AG04449 (cell line): ENCODE measurements around the gene MAPKBP1.

Experiments used
- CTCF ChIA-PET: fragments of 350-600 bp; formaldehyde crosslinking; extraction: SDS; loops from one replicate; lab custom pipeline; 2021; ENCODE audit warnings: antibody characterized with exemption; lab: Yijun Ruan, JAX
- POLR2A ChIA-PET: fragments of 400-600, 350-600 bp; formaldehyde crosslinking; extraction: SDS; loops from one replicate; lab custom pipeline; 2020; ENCODE audit warnings: antibody characterized with exemption, inconsistent platforms; lab: Yijun Ruan, JAX
- DNase-seq: peaks from one replicate; pipeline ENCODE4 v3.0.0-alpha.2; 2010; ENCODE audit warnings: low read depth, low spot score
- H3K4me3 ChIP-seq: 2 replicates; pipeline ENCODE4 v1.5.1; 2011; ENCODE audit warnings: low read depth, mild to moderate bottlenecking, control low read depth, low read length
- CTCF ChIP-seq: IDR thresholded peaks from one replicate; pipeline ENCODE4 v1.5.1; 2011; ENCODE audit warnings: mild to moderate bottlenecking, moderate library complexity, low read length, control low read depth, inconsistent platforms; ENCODE audit not compliant: insufficient read depth; ENCODE audit errors: missing control alignments

MAPKBP1 gene

GRCh38 chr15:41813426-41813825 lies 39.1 kb downstream of the MAPKBP1 start:
- ChIA-PET POLR2A (no interaction called here), CTCF (interaction anchor here (1.4 to 17.2 kb wide), 9 partner anchors 10 to 347 kb away, joined by 4 to 756 read pairs (median 33); partner anchors contain the start of gene MAPKBP1)
- DNase-seq: no peak
- no peak for TF ChIP-seq CTCF
- H3K4me3 ChIP-seq: no peak overlapping the region

GRCh38 chr15:41814534-41814933 lies 40.2 kb downstream of the MAPKBP1 start:
- no peak for TF ChIP-seq CTCF
- POLR2A ChIA-PET: no interaction called here
- DNase-seq: no peak
- CTCF ChIA-PET: interaction anchor here (1.0 to 17.2 kb wide), 3 partner anchors 10 to 257 kb away, joined by 3 to 756 read pairs (median 6); partner anchors contain the start of gene MAPKBP1
- H3K4me3 ChIP-seq: no peak overlapping the region

- ChIA-PET POLR2A (no interaction called here), CTCF (interaction anchor here (0.8 to 5.9 kb wide), 2 partner anchors 44 to 214 kb away, joined by 3 to 51 read pairs; partner anchors contain the start of gene MAPKBP1)
- no peak for DNase-seq
- TF ChIP-seq CTCF: no peak
- no peak overlapping the region for H3K4me3 ChIP-seq
Observed at GRCh38 chr15:41816788-41817187, 42.5 kb downstream of the MAPKBP1 start.

- no peak for DNase-seq
- ChIA-PET CTCF (interaction anchor here (0.8 to 5.9 kb wide), 4 partner anchors 9 to 352 kb away, joined by 3 to 51 read pairs (median 4); partner anchors contain the start of gene MAPKBP1), POLR2A (no interaction called here)
- no peak for TF ChIP-seq CTCF
- no peak overlapping the region for H3K4me3 ChIP-seq
Observed at GRCh38 chr15:41817327-41817726, 43.0 kb downstream of the MAPKBP1 start.

- no peak for TF ChIP-seq CTCF
- POLR2A ChIA-PET: no interaction called here
- H3K4me3 ChIP-seq: no peak overlapping the region
- DNase-seq: no peak
- CTCF ChIA-PET: interaction anchor here (1.0 to 5.9 kb wide), 4 partner anchors 9 to 352 kb away, joined by 3 to 51 read pairs (median 4); partner anchors contain the start of gene MAPKBP1
Observed at GRCh38 chr15:41817781-41818180, 43.5 kb downstream of the MAPKBP1 start.

GRCh38 chr15:41819455-41820050 lies 45.3 kb downstream of the MAPKBP1 start:
- ChIA-PET POLR2A (no interaction called here), CTCF (interaction anchor here (1.0 to 9.2 kb wide), 4 partner anchors 9 to 85 kb away, joined by 3 to 98 read pairs (median 27); partner anchors contain the start of gene MAPKBP1)
- H3K4me3 ChIP-seq: no peak overlapping the region
- no peak for DNase-seq
- TF ChIP-seq CTCF: no peak
